GM12801 (cell line): ENCODE data around the gene FHIT.

ENCODE experiments used
- TF ChIP-seq, protein P1 (sequence below): IDR thresholded peaks from one replicate; pipeline ENCODE4 v1.5.1; 2011; ENCODE audit warnings: control low read depth; ENCODE audit not compliant: insufficient read length; ENCODE audit errors: extremely low read depth

FHIT gene

DNA sequence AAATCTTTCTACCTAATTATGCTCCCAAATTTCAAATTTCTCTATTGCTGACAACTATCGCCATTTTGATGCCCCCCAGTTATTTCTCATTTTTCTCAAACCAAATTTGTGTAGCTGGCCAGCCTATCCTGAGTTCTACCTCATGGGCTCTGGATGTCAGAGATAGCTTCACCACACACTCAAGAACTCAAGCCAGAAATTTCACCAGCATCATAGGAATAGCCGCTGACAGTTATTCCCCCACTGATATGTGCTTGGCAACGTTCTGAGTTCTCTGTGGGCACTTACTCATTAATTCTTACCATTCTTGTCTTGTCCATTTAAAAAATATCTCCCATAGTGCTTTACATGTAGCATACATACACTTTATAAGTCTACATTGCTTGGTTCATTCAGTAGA lies 264.7 kb downstream of the FHIT start:
- TF ChIP-seq, protein P1, sequence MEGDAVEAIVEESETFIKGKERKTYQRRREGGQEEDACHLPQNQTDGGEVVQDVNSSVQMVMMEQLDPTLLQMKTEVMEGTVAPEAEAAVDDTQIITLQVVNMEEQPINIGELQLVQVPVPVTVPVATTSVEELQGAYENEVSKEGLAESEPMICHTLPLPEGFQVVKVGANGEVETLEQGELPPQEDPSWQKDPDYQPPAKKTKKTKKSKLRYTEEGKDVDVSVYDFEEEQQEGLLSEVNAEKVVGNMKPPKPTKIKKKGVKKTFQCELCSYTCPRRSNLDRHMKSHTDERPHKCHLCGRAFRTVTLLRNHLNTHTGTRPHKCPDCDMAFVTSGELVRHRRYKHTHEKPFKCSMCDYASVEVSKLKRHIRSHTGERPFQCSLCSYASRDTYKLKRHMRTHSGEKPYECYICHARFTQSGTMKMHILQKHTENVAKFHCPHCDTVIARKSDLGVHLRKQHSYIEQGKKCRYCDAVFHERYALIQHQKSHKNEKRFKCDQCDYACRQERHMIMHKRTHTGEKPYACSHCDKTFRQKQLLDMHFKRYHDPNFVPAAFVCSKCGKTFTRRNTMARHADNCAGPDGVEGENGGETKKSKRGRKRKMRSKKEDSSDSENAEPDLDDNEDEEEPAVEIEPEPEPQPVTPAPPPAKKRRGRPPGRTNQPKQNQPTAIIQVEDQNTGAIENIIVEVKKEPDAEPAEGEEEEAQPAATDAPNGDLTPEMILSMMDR: no peak

DNA sequence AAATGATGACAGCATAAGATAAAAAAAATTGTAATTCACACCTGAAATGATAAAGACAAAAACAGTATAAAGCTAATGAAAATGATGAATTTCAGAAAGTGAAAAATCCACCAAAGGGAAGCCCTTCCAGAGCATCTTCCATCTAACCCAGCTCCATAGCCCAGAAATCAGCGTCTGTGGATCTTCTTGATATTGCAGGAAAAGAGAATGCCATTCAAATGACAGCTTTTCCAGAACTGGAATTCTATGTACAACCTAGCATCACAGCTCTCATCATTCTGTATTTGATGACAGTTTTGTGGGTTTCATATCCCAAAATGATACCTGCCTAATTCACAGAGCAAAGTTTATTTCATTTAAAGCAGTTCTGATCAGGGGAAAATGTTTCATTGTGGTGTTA lies 267.3 kb downstream of the FHIT start:
- TF ChIP-seq, protein P1: no peak

DNA sequence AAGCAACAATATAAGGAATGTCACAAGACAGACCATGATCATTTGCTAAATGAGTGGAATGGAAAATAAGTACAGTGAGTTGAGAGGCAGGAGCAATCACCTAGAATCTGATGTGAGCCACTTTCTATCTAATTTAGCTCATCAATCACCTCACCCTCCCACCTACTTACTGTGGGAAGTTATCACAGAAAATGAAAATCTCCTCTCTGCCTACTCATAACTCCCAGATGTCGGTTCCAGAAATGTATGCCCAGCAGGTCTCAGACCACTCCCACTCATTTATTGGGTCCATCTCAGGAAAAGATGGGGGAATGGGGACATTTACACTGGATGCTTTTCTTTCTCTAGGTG lies 270.9 kb downstream of the FHIT start:
- TF ChIP-seq, protein P1: no peak

DNA sequence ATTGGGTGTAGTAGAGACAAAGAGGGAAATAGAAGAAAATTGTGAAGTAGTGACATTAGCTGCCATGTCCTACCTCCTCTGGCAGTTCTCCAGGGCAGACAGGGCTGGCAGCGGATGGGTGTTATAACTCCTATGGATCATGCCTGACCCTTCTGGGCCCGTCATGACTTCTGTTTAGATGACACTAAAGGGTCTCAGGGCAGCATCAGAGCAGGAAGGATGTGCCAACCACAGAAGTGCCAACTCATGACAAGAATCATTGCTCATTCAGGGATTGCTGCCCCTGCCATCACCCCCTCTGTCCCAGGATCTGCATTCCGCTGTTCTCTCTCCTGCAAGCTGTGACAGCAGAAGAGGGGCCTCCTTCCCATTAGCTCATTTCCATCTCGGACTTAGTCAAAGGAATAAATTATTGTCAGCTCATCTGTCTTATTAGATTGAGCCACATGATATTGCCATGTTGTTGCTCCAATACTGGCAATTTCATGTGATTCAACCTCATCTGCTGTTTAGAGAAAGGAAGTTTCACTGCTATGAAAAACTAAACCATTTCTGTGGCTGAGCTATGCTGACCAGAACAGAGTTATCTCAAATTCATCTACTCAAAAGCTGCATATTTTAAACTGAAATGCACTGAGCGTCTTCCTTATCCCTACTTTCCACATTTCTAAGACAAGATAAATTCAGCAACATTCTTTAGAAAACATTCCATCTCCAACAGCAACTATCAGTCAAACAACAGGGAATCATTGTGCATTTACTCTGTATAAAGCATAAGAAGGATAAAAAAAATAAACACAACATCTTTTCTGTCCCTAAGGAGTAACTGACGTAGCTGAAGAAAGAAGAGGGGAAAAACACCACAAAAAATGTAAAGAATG lies 271.6 kb downstream of the FHIT start:
- TF ChIP-seq, protein P1: no peak

DNA sequence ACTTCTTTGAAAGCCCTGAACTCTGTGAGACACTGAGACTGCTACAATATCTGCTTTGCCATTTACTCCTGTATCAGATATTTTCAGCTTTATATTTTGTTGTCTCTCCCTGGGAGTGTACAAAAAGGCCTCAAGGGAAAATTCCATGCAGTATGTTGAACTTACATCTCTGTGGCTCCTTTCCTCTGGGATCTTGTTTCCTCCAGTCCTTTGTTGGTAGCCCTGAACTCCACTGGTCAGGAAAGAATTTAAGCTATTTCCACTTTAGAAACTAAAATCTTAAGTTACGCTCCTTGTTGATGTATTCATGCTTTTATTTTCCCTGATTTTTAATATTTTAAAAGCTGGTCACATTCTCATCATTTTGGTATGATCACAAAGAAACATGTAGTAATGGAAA lies 277.9 kb downstream of the FHIT start:
- TF ChIP-seq, protein P1: no peak

DNA sequence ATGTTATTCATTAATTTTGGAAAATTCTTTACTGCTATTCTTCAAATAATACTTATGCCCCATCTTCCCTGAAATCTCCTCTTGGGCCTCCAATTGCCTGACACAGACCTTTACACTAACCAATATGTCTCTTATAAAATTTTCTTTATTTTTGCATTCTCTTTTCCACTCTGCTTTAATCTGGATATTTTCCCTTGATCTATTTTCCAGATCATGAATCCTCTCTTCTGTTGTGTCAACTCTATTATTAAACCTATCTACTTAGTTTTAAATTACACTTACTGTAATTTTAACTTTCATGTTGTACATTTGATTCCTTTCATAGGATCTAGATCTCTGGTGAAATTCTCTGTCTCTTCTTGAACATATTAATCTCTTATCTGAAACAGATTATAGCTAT lies 278.7 kb downstream of the FHIT start:
- TF ChIP-seq, protein P1: no peak

DNA sequence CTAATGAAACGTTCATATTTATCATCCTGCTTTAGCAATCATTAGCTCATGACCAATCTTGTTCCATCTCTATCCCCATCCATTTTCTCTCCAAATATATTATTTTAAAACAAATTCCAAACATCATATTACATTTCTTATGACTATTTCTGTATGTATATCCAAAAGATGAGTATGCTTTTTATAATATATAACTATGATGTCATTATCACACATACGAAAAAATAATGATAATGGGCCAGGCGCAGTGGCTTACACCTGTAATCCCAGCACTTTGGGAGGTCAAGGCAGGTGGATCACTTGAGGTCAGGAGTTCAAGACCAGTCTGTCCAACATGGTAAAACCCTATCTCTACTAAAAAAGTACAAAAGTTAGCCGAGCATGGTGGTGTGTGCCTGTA lies 280.4 kb downstream of the FHIT start:
- TF ChIP-seq, protein P1: no peak

DNA sequence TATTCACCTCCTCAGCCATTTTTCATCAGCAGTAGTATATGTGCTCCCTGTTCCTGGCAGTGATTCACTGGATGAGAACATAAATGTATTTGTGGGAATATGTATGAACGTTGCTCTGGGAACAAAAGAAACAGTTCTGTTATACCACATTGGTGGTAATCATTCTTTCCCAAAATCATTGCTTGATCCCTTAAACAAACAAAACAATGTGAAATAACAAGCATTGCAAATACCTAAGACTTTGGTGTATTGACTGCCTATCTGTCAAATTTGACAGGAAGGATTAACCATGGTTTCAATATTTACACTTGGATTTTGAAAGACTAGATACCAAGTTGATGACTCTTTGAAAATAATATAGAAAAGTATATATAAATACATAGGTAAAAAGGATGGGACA lies 284.1 kb downstream of the FHIT start:
- TF ChIP-seq, protein P1: no peak
